Activated CD8-positive, alpha-beta memory T cell treated with anti-CD3 and anti-CD28 coated beads, Interleukin-2, amount 50 U/mL, for 4 hours (primary cell): ENCODE results near the gene LRMDA.
A peak's percentile ranks its signal among the peaks of the same experiment; 100 is the strongest.

Experiments
- DNase-seq: peaks from one replicate; pipeline ENCODE4 v3.0.0-alpha.2; 2020

LRMDA gene

GRCh38 chr10:76301950-76302349 lies 870.5 kb downstream of the LRMDA start:
- DNase-seq: no peak

GRCh38 chr10:76302481-76302880 lies 871.1 kb downstream of the LRMDA start:
- no peak for DNase-seq

- no peak for DNase-seq
These were observed 871.7 kb downstream of the LRMDA start for GRCh38 chr10:76302961-76303630.

GRCh38 chr10:76303682-76304316 lies 872.4 kb downstream of the LRMDA start:
- DNase-seq: peak; percentile 16

GRCh38 chr10:76305930-76306615 lies 874.6 kb downstream of the LRMDA start:
- DNase-seq: no peak

- DNase-seq: no peak
These were observed 875.4 kb downstream of the LRMDA start for GRCh38 chr10:76306856-76307255.

GRCh38 chr10:76309070-76309469 lies 877.6 kb downstream of the LRMDA start:
- DNase-seq: no peak

- DNase-seq: no peak
These were observed 878.5 kb downstream of the LRMDA start for GRCh38 chr10:76309741-76310587.

GRCh38 chr10:76310588-76311080 lies 879.2 kb downstream of the LRMDA start:
- no peak for DNase-seq

- DNase-seq: no peak
These were observed 880.6 kb downstream of the LRMDA start for GRCh38 chr10:76311752-76312636.

GRCh38 chr10:76315240-76315639 lies 883.8 kb downstream of the LRMDA start:
- DNase-seq: no peak

- DNase-seq: no peak
These were observed 884.8 kb downstream of the LRMDA start for GRCh38 chr10:76316234-76316633.

- DNase-seq: no peak
These were observed 885.7 kb downstream of the LRMDA start for GRCh38 chr10:76317078-76317477.

GRCh38 chr10:76318211-76318610 lies 886.8 kb downstream of the LRMDA start:
- DNase-seq: no peak

GRCh38 chr10:76319661-76320060 lies 888.2 kb downstream of the LRMDA start:
- no peak for DNase-seq

- DNase-seq: no peak
These were observed 892.9 kb downstream of the LRMDA start for GRCh38 chr10:76324283-76324682.

GRCh38 chr10:76327441-76327840 lies 896.0 kb downstream of the LRMDA start:
- no peak for DNase-seq

GRCh38 chr10:76328348-76328747 lies 896.9 kb downstream of the LRMDA start:
- DNase-seq: no peak

GRCh38 chr10:76329891-76330575 lies 898.6 kb downstream of the LRMDA start:
- no peak for DNase-seq

- no peak for DNase-seq
These were observed 900.3 kb downstream of the LRMDA start for GRCh38 chr10:76331742-76332141.

GRCh38 chr10:76333326-76333725 lies 901.9 kb downstream of the LRMDA start:
- no peak for DNase-seq
